Aorta (tissue), 5 donors: Measurements from ENCODE around the gene SLC25A11. TPM values are rescaled to one million over a fixed set of nuclear protein-coding genes. Genes with fewer than 3 reads are reported as not detected.

Experiments used
- ATAC-seq: fragments of 200-7000 bp; cut with Tn5 transposase; one replicate; pipeline ENCODE4 v1.9.1; 2022; ENCODE audit warnings: moderate library complexity; ENCODE audit not compliant: low FRiP score
- DNase-seq, 2 donors: peaks; one replicate each; pipeline ENCODE4 v3.0.0-alpha.2; 2020
- H3K27ac ChIP-seq, 2 donors: one replicate each; pipeline ENCODE4 v1.5.1; 2013; ENCODE audit warnings: low read length in 2 of 2, mild to moderate bottlenecking in 2 of 2, moderate library complexity in 2 of 2, control low read depth in 1 of 2, inconsistent platforms in 1 of 2, low read depth in 1 of 2
- H3K27me3 ChIP-seq, 2 donors: one replicate each; pipeline ENCODE4 v1.6.1; 2013; ENCODE audit warnings: control low read depth in 1 of 2, low read length in 1 of 2, mild to moderate bottlenecking in 1 of 2, moderate library complexity in 1 of 2; ENCODE audit not compliant: insufficient read depth in 2 of 2, control insufficient read depth in 1 of 2
- H3K36me3 ChIP-seq, 2 donors: one replicate each; pipeline ENCODE4 v1.6.1; 2013; ENCODE audit warnings: control low read depth in 1 of 2, low read length in 1 of 2, mild to moderate bottlenecking in 1 of 2; ENCODE audit not compliant: insufficient read depth in 2 of 2, control insufficient read depth in 1 of 2
- H3K4me1 ChIP-seq, 2 donors: one replicate each; pipeline ENCODE4 v1.6.1; 2013; ENCODE audit warnings: low read length in 2 of 2, control low read depth in 1 of 2, mild to moderate bottlenecking in 1 of 2, moderate library complexity in 1 of 2; ENCODE audit not compliant: insufficient read depth in 2 of 2, control insufficient read depth in 1 of 2
- H3K4me3 ChIP-seq, 2 donors: one replicate each; pipeline ENCODE4 v1.5.1; 2013; ENCODE audit warnings: low read length in 2 of 2, control low read depth in 1 of 2, mild to moderate bottlenecking in 1 of 2
- H3K9me3 ChIP-seq: one replicate; pipeline ENCODE4 v1.6.1; 2013; ENCODE audit warnings: mild to moderate bottlenecking, low read length; ENCODE audit not compliant: control insufficient read depth
- WGBS, 2 donors: extraction: QIAGEN DNeasy Blood & Tissue Kit; methylation state at CpG; one replicate each; pipeline ENCODE4 v1.1.7; 2013; 5-methylcytosine and 5-hydroxymethylcytosine counted together
- intact Hi-C, 2 donors: fragments of 100-400 bp; cut with DNase I; formaldehyde crosslinking; loops; one replicate each; pipeline versions ENCODE4 v1.14.2 to v1.15.0; 2022
- microRNA-seq, 2 donors: library from miRNA; unstranded; fragments of <30 nt; microRNA quantifications; one replicate each; pipeline ENCODE4 v1.2.0, GENCODE V29; 2020
- polyA plus RNA-seq, 2 donors: library from polyadenylated mRNA; stranded (reverse); fragments of 200-250 nt; gene quantifications; one replicate each; pipeline ENCODE4 v1.2.3, GENCODE V29; 2013
- total RNA-seq, 2 donors: library from RNA; stranded (reverse); fragmentation: NEBNext Ultra II Directional; extraction: Animal tissue kit (Norgen Biotek cat#: 25700); gene quantifications; one replicate each; pipeline ENCODE4 v1.2.1, GENCODE V29; 2021
- donor health status: healthy with polysubstance abuse.
- donor health status: Bipolar disorder and iron deficiency.
- donor health status: DM: no; HTN: no; CAD: no.
- donor health status: DM: no; HTN: no; CAD: no.
- donor health status: DM: yes; HTN: yes; CAD: no.

The SLC25A11 gene
- total and polyA plus RNA-seq, 4 donors: 28.3 to 41.6 (median 30.6) TPM

DNA sequence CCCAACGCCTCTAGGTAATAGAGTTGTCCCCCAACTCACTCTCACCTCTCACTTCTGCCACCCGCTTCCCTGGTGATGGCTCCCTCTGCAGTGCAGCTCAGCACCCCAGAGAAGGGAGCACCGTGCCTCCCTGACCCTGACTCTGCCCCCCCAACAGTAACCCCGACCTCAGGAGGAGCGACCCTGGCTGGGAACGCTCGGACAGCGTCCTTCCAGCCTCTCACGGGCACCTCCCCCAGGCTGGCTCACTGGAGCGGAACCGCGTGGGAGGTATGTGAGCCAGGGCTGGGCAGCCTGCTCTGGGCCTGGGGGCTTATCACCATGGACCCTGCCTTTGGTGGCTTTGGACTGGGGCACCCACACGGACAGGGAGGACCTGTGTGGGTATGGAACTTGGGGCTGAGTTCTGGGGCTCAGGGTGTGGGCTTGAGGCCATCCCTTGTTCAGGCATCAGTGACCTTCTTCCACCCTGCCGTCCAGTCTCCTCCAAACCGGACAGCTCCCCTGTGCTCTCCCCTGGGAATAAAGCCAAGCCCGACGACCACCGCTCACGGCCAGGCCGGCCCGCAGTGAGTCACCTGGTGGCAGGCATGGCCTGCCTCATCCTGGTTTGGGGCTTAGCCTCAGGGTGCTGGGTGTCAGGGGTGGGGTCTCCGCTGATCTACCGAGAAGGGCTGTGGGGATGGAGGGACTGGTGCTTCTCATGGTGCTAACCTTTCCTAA lies 47.2 kb downstream of the SLC25A11 start:
- Histone ChIP-seq H3K27ac (no peak overlapping the region), H3K9me3 (no peaks in the 10 kb centered on the region), H3K36me3 (peaks cover 0 to 9% of the 10 kb centered on the region in 2 donors), H3K4me1 (no peaks in the 10 kb centered on the region), H3K27me3 (no peaks in the 10 kb centered on the region), H3K4me3 (no peak overlapping the region)
- DNase-seq (no peak), ATAC-seq (no peak)
- WGBS, 2 donors: 81% methylated on average over 23 of the region's 23 CpGs
- intact Hi-C loops: no loop called here

- no peak for ATAC-seq
- Histone ChIP-seq H3K9me3 (no peaks in the 10 kb centered on the region), H3K27me3 (no peaks in the 10 kb centered on the region), H3K27ac (no peak overlapping the region), H3K4me1 (no peaks in the 10 kb centered on the region), H3K36me3 (peaks cover 0 to 10% of the 10 kb centered on the region in 2 donors), H3K4me3 (no peak overlapping the region)
- no peak for DNase-seq
- intact Hi-C loops: no loop called here
- 90 to 91% methylated on average over 42 of the region's 42 CpGs for WGBS, 2 donors
Observed at GRCh38 chr17:4891411-4892410, 48.1 kb downstream of the SLC25A11 start.

DNA sequence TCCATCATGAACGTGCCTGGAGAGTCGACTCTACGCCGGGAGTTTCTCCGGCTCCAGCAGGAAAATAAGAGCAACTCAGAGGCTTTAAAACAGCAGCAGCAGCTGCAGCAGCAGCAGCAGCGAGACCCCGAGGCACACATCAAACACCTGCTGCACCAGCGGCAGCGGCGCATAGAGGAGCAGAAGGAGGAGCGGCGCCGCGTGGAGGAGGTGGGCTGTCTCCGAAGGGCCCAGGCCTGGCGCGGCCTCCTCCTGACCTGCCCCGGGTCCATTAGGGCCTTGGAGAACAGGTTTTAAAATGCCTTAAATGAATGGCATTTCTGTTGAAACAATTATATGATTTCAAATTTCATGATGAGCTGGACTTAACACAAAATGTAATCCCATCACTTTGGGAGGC lies 52.3 kb downstream of the SLC25A11 start:
- H3K9me3 ChIP-seq: no peaks in the 10 kb centered on the region
- H3K4me1 ChIP-seq: no peaks in the 10 kb centered on the region
- H3K27ac ChIP-seq: no peak overlapping the region
- no peak overlapping the region for H3K4me3 ChIP-seq
- ATAC-seq (no peak), DNase-seq (no peak)
- 86 to 90% methylated on average over 18 of the region's 18 CpGs for WGBS, 2 donors
- H3K36me3 ChIP-seq: peaks cover 0 to 4% of the 10 kb centered on the region in 2 donors
- intact Hi-C loops: loop anchor here (5.0 to 10.0 kb wide), 4 partner anchors 80 to 180 kb away; partner anchors contain the start of genes MED11 (in 2 of the 2), CXCL16 (in 1 of the 2), PLD2 (in 1 of the 2) and ZMYND15 (in 1 of the 2)
- H3K27me3 ChIP-seq: no peaks in the 10 kb centered on the region

Small RNA genes within 50 kb of the gene (microRNA-seq; reads per million reads assigned to microRNA genes)
- gene MIR6864: 0 reads per million in 2 donors
- gene MIR6865: 0.99 to 1.2 reads per million in 2 donors

Other genes with a start within 250 kb of the SLC25A11 start
- gene PELP1, start 235.9 kb downstream of the SLC25A11 start, total RNA-seq: 10 to 100 TPM; 34.6 to 49.4 TPM
- gene PELP1, start 235.9 kb downstream of the SLC25A11 start, polyA plus RNA-seq: 10 to 100 TPM; 11.0 to 39.2 TPM
- gene ARRB2, start 229.4 kb downstream of the SLC25A11 start, total RNA-seq: 100 to 1,000 TPM in 1 of 2 donors, 10 to 100 TPM in 1; 71.8 to 119 TPM
- gene ARRB2, start 229.4 kb downstream of the SLC25A11 start, polyA plus RNA-seq: 10 to 100 TPM; 23.2 to 55.2 TPM
- 10 to 100 TPM in 1 of 2 donors, 1 to 10 TPM in 1; 7.9 to 16.7 TPM for gene MED11, start 208.6 kb downstream of the SLC25A11 start, total RNA-seq
- gene MED11, start 208.6 kb downstream of the SLC25A11 start, polyA plus RNA-seq: 10 to 100 TPM; 26.2 to 41.1 TPM
- 1 to 10 TPM; 2.1 to 7.7 TPM for gene ZMYND15, start 200.2 kb downstream of the SLC25A11 start, total RNA-seq
- gene ZMYND15, start 200.2 kb downstream of the SLC25A11 start, polyA plus RNA-seq: 1 to 10 TPM in 1 of 2 donors, under 1 TPM in 1; 0.87 to 1.0 TPM
- 10 to 100 TPM; 35.9 to 64.0 TPM for gene CXCL16, start 200.1 kb downstream of the SLC25A11 start, total RNA-seq
- 10 to 100 TPM; 11.0 to 33.7 TPM for gene CXCL16, start 200.1 kb downstream of the SLC25A11 start, polyA plus RNA-seq
- not detected for gene TM4SF5, start 168.2 kb downstream of the SLC25A11 start, total RNA-seq
- gene TM4SF5, start 168.2 kb downstream of the SLC25A11 start, polyA plus RNA-seq: 10 to 100 TPM in 1 of 2 donors, not detected in 1; 18.4 TPM
- gene VMO1, start 153.7 kb downstream of the SLC25A11 start, total RNA-seq: 10 to 100 TPM in 1 of 2 donors, 1 to 10 TPM in 1; 6.6 to 19.3 TPM
- gene VMO1, start 153.7 kb downstream of the SLC25A11 start, polyA plus RNA-seq: 10 to 100 TPM in 1 of 2 donors, 1 to 10 TPM in 1; 1.5 to 15.5 TPM
- not detected for gene GLTPD2, start 151.1 kb downstream of the SLC25A11 start, total RNA-seq
- 1 to 10 TPM in 1 of 2 donors, not detected in 1; 3.4 TPM for gene GLTPD2, start 151.1 kb downstream of the SLC25A11 start, polyA plus RNA-seq
- gene PSMB6, start 143.9 kb downstream of the SLC25A11 start, total RNA-seq: 10 to 100 TPM; 78.3 to 91.8 TPM
- gene PSMB6, start 143.9 kb downstream of the SLC25A11 start, polyA plus RNA-seq: 100 to 1,000 TPM; 171 to 186 TPM
- 10 to 100 TPM; 25.3 to 65.0 TPM for gene PLD2, start 132.9 kb downstream of the SLC25A11 start, total RNA-seq
- gene PLD2, start 132.9 kb downstream of the SLC25A11 start, polyA plus RNA-seq: 10 to 100 TPM in 1 of 2 donors, 1 to 10 TPM in 1; 8.8 to 32.9 TPM
- gene MINK1, start 106.7 kb downstream of the SLC25A11 start, total RNA-seq: 10 to 100 TPM; 64.2 to 97.5 TPM
- gene MINK1, start 106.7 kb downstream of the SLC25A11 start, polyA plus RNA-seq: 10 to 100 TPM; 22.2 to 40.0 TPM
- 1 to 10 TPM; 2.5 to 2.9 TPM for gene C17orf107, start 40.5 kb downstream of the SLC25A11 start, total RNA-seq
- gene C17orf107, start 40.5 kb downstream of the SLC25A11 start, polyA plus RNA-seq: 1 to 10 TPM in 1 of 2 donors, under 1 TPM in 1; 0.49 to 1.1 TPM
- 1 to 10 TPM in 1 of 2 donors, under 1 TPM in 1; 0.84 to 1.6 TPM for gene CHRNE, start 36.9 kb downstream of the SLC25A11 start, total RNA-seq
- under 1 TPM in 1 of 2 donors, not detected in 1; 0.61 TPM for gene CHRNE, start 36.9 kb downstream of the SLC25A11 start, polyA plus RNA-seq
- under 1 TPM in 1 of 2 donors, not detected in 1; 0.19 TPM for gene GP1BA, start 7.8 kb downstream of the SLC25A11 start, total RNA-seq
- gene GP1BA, start 7.8 kb downstream of the SLC25A11 start, polyA plus RNA-seq: under 1 TPM in 1 of 2 donors, not detected in 1; 0.08 TPM
- gene RNF167, start 222 bp upstream of the SLC25A11 start, total RNA-seq: 10 to 100 TPM; 45.6 to 51.8 TPM
- gene RNF167, start 222 bp upstream of the SLC25A11 start, polyA plus RNA-seq: 10 to 100 TPM; 39.3 to 89.3 TPM
- gene PFN1, start 8.5 kb upstream of the SLC25A11 start, total RNA-seq: 100 to 1,000 TPM; 440 to 554 TPM
- 100 to 1,000 TPM; 543 to 728 TPM for gene PFN1, start 8.5 kb upstream of the SLC25A11 start, polyA plus RNA-seq
- gene ENO3, start 11.1 kb upstream of the SLC25A11 start, total RNA-seq: 1 to 10 TPM; 5.2 to 7.4 TPM
- 10 to 100 TPM in 1 of 2 donors, 1 to 10 TPM in 1; 9.5 to 46.2 TPM for gene ENO3, start 11.1 kb upstream of the SLC25A11 start, polyA plus RNA-seq
- gene SPAG7, start 27.8 kb upstream of the SLC25A11 start, total RNA-seq: 10 to 100 TPM; 38.8 to 48.3 TPM
- 100 to 1,000 TPM in 1 of 2 donors, 10 to 100 TPM in 1; 43.5 to 109 TPM for gene SPAG7, start 27.8 kb upstream of the SLC25A11 start, polyA plus RNA-seq
- 10 to 100 TPM; 62.2 to 68.1 TPM for gene CAMTA2, start 47.6 kb upstream of the SLC25A11 start, total RNA-seq
- gene CAMTA2, start 47.6 kb upstream of the SLC25A11 start, polyA plus RNA-seq: 10 to 100 TPM; 21.7 to 67.5 TPM
- 1 to 10 TPM; 1.2 to 1.9 TPM for gene INCA1, start 57.5 kb upstream of the SLC25A11 start, total RNA-seq
- gene INCA1, start 57.5 kb upstream of the SLC25A11 start, polyA plus RNA-seq: 1 to 10 TPM; 1.3 to 4.9 TPM
- 100 to 1,000 TPM; 187 to 235 TPM for gene KIF1C, start 57.9 kb upstream of the SLC25A11 start, total RNA-seq
- 100 to 1,000 TPM in 1 of 2 donors, 10 to 100 TPM in 1; 89.0 to 371 TPM for gene KIF1C, start 57.9 kb upstream of the SLC25A11 start, polyA plus RNA-seq
- gene SLC52A1, start 95.4 kb upstream of the SLC25A11 start, total RNA-seq: not detected
- gene SLC52A1, start 95.4 kb upstream of the SLC25A11 start, polyA plus RNA-seq: under 1 TPM in 1 of 2 donors, not detected in 1; 0.88 TPM
- gene ZFP3, start 138.4 kb upstream of the SLC25A11 start, total RNA-seq: 1 to 10 TPM; 4.0 to 6.0 TPM
- gene ZFP3, start 138.4 kb upstream of the SLC25A11 start, polyA plus RNA-seq: 1 to 10 TPM in 1 of 2 donors, under 1 TPM in 1; 0.75 to 3.0 TPM
- gene ZNF232, start 171.8 kb upstream of the SLC25A11 start, total RNA-seq: 1 to 10 TPM; 7.1 to 7.8 TPM
- 1 to 10 TPM; 5.9 to 6.1 TPM for gene ZNF232, start 171.8 kb upstream of the SLC25A11 start, polyA plus RNA-seq
- gene USP6, start 176.0 kb upstream of the SLC25A11 start, total RNA-seq: under 1 TPM; 0.10 to 0.36 TPM
- under 1 TPM in 1 of 2 donors, not detected in 1; 0.05 TPM for gene USP6, start 176.0 kb upstream of the SLC25A11 start, polyA plus RNA-seq